Mesodermal cell (in vitro differentiated cells): Measurements from ENCODE around the gene SIGLEC1. TPM values are rescaled to one million over a fixed set of nuclear protein-coding genes. Genes with fewer than 3 reads are reported as not detected.

ENCODE experiments used
- H3K27ac ChIP-seq: 2 replicates; pipeline ENCODE4 v1.7.0; 2013; ENCODE audit warnings: mild to moderate bottlenecking, low read depth, low read length, moderate library complexity; ENCODE audit not compliant: severe bottlenecking
- H3K36me3 ChIP-seq: 2 replicates; pipeline ENCODE4 v1.7.1; 2013; ENCODE audit warnings: mild to moderate bottlenecking, low read length, moderate library complexity; ENCODE audit not compliant: control insufficient read depth, insufficient read depth
- H3K4me1 ChIP-seq: one replicate; pipeline ENCODE4 v1.7.1; 2013; ENCODE audit warnings: mild to moderate bottlenecking, low read length; ENCODE audit not compliant: insufficient read depth, control insufficient read depth, poor library complexity, severe bottlenecking
- H3K4me3 ChIP-seq: 2 replicates; pipeline ENCODE4 v1.7.0; 2013; ENCODE audit warnings: low read length, control low read depth, mild to moderate bottlenecking; ENCODE audit not compliant: insufficient read depth, poor library complexity, severe bottlenecking; ENCODE audit errors: extremely low read depth
- H3K9me3 ChIP-seq: 2 replicates; pipeline ENCODE4 v1.7.1; 2013; ENCODE audit warnings: mild to moderate bottlenecking, low read length, moderate library complexity; ENCODE audit not compliant: control insufficient read depth
- WGBS, 2 experiments: methylation state at CpG; one replicate each; pipeline ENCODE4 v1.1.5; 2013; ENCODE audit warnings: missing lambda C conversion rate in 2 of 2; ENCODE audit not compliant: insufficient coverage in 2 of 2; 5-methylcytosine and 5-hydroxymethylcytosine counted together
- polyA plus RNA-seq, 2 experiments: library from polyadenylated mRNA; stranded (reverse); fragments of 50-300 nt; gene quantifications; one replicate each; pipeline ENCODE4 v1.2.3, GENCODE V29; 2013

SIGLEC1 gene
- not detected for polyA plus RNA-seq (2013, experiment 1 of 2)
- polyA plus RNA-seq (2013, experiment 2 of 2): not detected

GRCh38 chr20:3712279-3712873 lies at the start of gene SIGLEC1:
Gene SIGLEC1, minus strand, starts transcription at chr20:3712600. Its CDS starts 5,472 bp downstream, at chr20:3707128.
- WGBS, 2 experiments: 94% methylated on average over 10 to 11 of the region's 15 CpGs
- no peak within 1 kb of the TSS for H3K27ac ChIP-seq
- no peaks in the 10 kb centered on the region for H3K36me3 ChIP-seq
- H3K9me3 ChIP-seq: no peaks in the 10 kb centered on the region
- H3K4me1 ChIP-seq: no peaks in the 10 kb centered on the region
- H3K4me3 ChIP-seq: no peak within 1 kb of the TSS

GRCh38 chr20:3760655-3761348 lies 48.4 kb upstream of the SIGLEC1 start:
- peaks cover 34% of the 10 kb centered on the region for H3K36me3 ChIP-seq
- H3K4me1 ChIP-seq: no peaks in the 10 kb centered on the region
- H3K9me3 ChIP-seq: no peaks in the 10 kb centered on the region
- 90% methylated on average over 7 to 8 of the region's 10 CpGs for WGBS, 2 experiments
- peak overlapping the region; percentile 10 for H3K27ac ChIP-seq
- H3K4me3 ChIP-seq: no peak overlapping the region

- 89 to 95% methylated on average over 8 to 11 of the region's 11 CpGs for WGBS, 2 experiments
- Histone ChIP-seq H3K36me3 (peaks cover 34% of the 10 kb centered on the region), H3K4me3 (no peak overlapping the region), H3K9me3 (no peaks in the 10 kb centered on the region), H3K4me1 (no peaks in the 10 kb centered on the region), H3K27ac (no peak overlapping the region)
Observed at GRCh38 chr20:3759884-3760283, 47.5 kb upstream of the SIGLEC1 start.

GRCh38 chr20:3759316-3759823 lies 47.0 kb upstream of the SIGLEC1 start:
- no peak overlapping the region for H3K27ac ChIP-seq

DNA sequence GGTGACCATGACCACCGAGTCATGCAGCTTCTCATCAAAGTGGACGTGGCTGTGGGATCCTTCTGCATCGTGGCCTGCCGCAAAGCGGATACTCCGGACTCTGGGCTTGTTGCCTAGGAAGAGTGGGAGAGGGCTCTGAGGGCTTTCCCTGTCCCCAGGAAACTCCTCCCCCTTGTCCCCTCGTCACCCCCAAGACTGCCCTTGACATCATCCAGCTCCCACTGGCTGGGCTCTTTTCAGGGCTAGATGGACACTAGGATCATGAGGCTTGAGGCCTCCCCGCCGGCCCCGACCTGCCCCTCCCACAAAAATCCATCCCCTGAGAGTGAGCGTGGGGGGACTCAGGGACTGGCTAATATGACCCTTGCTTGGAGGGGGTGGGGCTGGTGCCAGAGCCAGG lies 46.2 kb upstream of the SIGLEC1 start:
- H3K36me3 ChIP-seq: peaks cover 34% of the 10 kb centered on the region
- H3K4me3 ChIP-seq: no peak overlapping the region
- H3K27ac ChIP-seq: no peak overlapping the region
- WGBS, 2 experiments: 91 to 96% methylated on average over 5 to 7 of the region's 11 CpGs
- no peaks in the 10 kb centered on the region for H3K9me3 ChIP-seq
- H3K4me1 ChIP-seq: no peaks in the 10 kb centered on the region

More at GRCh38 chr20:3759316-3759823, 47.0 kb upstream of the SIGLEC1 start:
- Histone ChIP-seq H3K4me1 (no peaks in the 10 kb centered on the region), H3K36me3 (peaks cover 34% of the 10 kb centered on the region), H3K9me3 (no peaks in the 10 kb centered on the region), H3K4me3 (no peak overlapping the region)
- WGBS, 2 experiments: 82% methylated on average over 8 to 9 of the region's 11 CpGs

DNA sequence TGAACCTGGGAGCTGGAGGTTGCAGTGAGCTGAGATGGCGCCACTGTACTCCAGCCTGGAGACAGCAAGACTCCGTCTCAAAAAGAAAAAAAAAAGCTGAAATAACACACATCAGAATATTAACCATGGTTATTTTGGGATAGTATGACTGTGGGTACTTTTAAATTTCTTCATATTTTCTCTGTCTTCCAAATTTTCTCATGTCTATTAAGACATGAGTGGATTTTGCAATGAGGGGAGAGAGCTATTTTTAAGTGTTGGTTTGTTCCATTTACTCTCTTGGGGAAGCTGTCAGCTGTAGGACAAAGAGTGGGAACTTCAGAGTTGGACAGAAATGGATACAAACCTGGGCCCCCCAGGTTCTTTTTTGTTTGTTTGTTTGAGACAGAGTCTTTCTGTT lies 44.9 kb upstream of the SIGLEC1 start:
- H3K4me3 ChIP-seq: no peak overlapping the region
- no peaks in the 10 kb centered on the region for H3K9me3 ChIP-seq
- H3K27ac ChIP-seq: no peak overlapping the region
- no peaks in the 10 kb centered on the region for H3K4me1 ChIP-seq
- WGBS, 2 experiments: no CpG with 5 or more reads among the region's 2 CpGs
- H3K36me3 ChIP-seq: peaks cover 34% of the 10 kb centered on the region

DNA sequence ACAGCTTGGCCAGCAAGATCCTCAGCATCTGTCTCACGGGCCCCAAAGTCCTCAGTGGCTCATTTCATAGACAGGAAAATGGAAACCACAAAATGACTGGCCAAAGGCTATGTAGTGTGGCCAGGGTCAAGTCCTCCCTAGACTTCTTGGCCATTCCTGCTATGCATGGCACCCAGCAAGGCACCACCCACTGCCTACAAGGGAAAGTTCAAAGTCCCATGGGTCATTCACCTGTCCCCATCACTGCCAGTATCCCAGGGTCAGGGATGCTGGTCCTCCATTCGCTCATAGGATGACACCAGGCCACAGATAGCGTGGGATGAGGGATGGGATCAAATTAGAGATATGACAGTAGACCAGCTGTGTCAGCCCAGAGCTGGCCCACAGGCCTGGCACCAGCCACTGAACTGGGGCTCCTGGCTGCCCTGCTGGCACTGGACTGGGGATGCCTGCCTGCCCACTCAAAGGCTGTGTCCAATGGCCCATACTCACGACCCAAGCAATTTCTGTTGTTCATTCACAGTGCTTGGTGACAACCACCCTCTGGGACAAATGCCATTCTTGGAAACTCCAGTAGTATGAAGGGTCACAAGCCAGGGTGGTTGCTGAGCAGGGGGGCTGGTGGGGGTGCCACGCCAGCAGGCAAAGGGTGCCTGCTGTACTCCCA lies 43.5 kb upstream of the SIGLEC1 start:
- Histone ChIP-seq H3K4me3 (no peak overlapping the region), H3K36me3 (peaks cover 26% of the 10 kb centered on the region), H3K27ac (no peak overlapping the region), H3K9me3 (no peaks in the 10 kb centered on the region), H3K4me1 (no peaks in the 10 kb centered on the region)
- 89 to 92% methylated on average over 5 of the region's 5 CpGs for whole genome bisulfite sequencing, 2 experiments

GRCh38 chr20:3755269-3755668 lies 42.9 kb upstream of the SIGLEC1 start:
- Histone ChIP-seq H3K4me3 (no peak overlapping the region), H3K9me3 (no peaks in the 10 kb centered on the region), H3K36me3 (peaks cover 26% of the 10 kb centered on the region), H3K27ac (no peak overlapping the region), H3K4me1 (peaks cover 2% of the 10 kb centered on the region)
- 90 to 96% methylated on average over 4 to 5 of the region's 7 CpGs for WGBS, 2 experiments

DNA sequence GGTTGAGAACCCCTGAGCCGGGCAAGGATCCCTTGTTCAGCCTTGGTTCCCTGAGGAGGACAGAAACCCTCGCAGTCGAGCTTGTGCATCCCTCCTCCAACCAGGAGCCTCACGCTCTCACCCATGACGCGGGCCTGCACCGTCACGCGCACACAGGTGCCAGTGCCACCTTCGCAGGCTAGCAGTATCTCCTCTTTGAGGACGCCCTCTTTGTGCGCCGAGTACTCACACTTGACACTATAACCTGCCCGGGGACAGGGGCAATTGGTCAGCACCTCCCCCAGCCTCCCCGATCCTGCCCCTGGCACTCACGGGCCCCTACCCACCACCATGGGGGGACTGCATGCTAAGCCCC lies 41.9 kb upstream of the SIGLEC1 start:
- no peak overlapping the region for H3K4me3 ChIP-seq
- peaks cover 6% of the 10 kb centered on the region for H3K4me1 ChIP-seq
- H3K9me3 ChIP-seq: no peaks in the 10 kb centered on the region
- no peak overlapping the region for H3K27ac ChIP-seq
- H3K36me3 ChIP-seq: peaks cover 18% of the 10 kb centered on the region
- 92 to 95% methylated on average over 12 to 15 of the region's 16 CpGs for WGBS, 2 experiments

DNA sequence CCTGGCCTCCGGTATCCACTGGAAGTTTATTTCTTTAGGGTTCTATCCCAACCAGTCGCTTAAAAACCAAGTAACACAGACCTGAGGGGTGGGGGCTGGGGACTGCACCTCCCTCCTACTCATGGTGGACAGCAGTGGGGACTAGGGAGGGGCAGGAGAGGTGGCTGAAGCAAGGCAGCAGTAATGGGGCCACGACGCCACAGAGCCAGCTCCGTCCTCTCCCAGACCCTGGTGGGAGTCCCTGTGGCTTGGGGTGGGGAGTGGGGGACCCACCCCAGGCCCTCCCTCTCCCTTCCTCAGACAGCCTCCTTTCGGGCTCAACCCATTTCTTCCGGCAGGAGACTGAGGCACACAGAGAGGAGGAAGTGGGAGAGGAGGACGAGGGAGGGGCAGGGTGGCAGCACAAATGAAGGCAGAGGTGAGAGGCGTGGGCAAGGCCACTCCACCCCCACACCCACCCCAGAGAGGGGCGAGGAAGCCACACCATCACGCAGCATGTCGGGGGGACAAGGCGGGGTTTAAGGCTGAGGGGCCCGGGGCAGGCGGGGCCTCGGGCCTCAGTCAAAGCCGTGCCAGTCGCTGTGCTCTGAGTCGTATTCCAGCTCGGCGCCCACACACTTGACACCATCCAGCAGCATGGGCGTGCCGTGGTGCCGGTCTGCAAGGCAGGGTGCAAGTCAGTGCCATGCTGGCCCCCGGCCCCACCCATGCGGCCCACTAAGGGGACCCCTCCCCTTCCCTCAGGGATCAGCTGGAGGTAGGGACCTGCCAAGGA lies 41.3 kb upstream of the SIGLEC1 start:
- no peaks in the 10 kb centered on the region for H3K9me3 ChIP-seq
- H3K4me1 ChIP-seq: peaks cover 6% of the 10 kb centered on the region
- no peak overlapping the region for H3K27ac ChIP-seq
- H3K36me3 ChIP-seq: peaks cover 18% of the 10 kb centered on the region
- H3K4me3 ChIP-seq: no peak overlapping the region
- 95 to 97% methylated on average over 14 to 16 of the region's 26 CpGs for WGBS, 2 experiments
